HTERT RPE-1 (cell line): ENCODE results near the gene SYCE3.
"Not testable (repeated sequence)": the region's sequence is repeated elsewhere in the genome, so short reads cannot be mapped to it uniquely, and the experiment has no call there.

Experiments used
- in situ Hi-C: fragments of 300-500 bp; cut with MboI; formaldehyde crosslinking; loops from 4 replicates; pipeline ENCODE4 v1.14.3; 2020; ENCODE audit warnings: low sequenced_read_pairs

Gene SYCE3

GRCh38 chr22:50551160-50551752 lies 11.5 kb downstream of the SYCE3 start:
- in situ Hi-C loops = no loop called here

- in situ Hi-C loops = no loop called here
Observed at GRCh38 chr22:50550395-50550794, 12.3 kb downstream of the SYCE3 start.

- in situ Hi-C loops = no loop called here
Observed at GRCh38 chr22:50548921-50549790, 13.6 kb downstream of the SYCE3 start.

GRCh38 chr22:50548040-50548920 lies 14.4 kb downstream of the SYCE3 start:
- in situ Hi-C loops = no loop called here

GRCh38 chr22:50547263-50547985 lies 15.3 kb downstream of the SYCE3 start:
- in situ Hi-C loops = no loop called here

GRCh38 chr22:50546326-50547262 lies 16.1 kb downstream of the SYCE3 start:
- in situ Hi-C loops = no loop called here

GRCh38 chr22:50545522-50546325 lies 17.0 kb downstream of the SYCE3 start, which contains the start of gene KLHDC7B:
Gene KLHDC7B (plus strand): TSS chr22:50545899. CDS start chr22:50546244, 345 bp downstream.
- in situ Hi-C loops = no loop called here

GRCh38 chr22:50544746-50545253 lies 17.9 kb downstream of the SYCE3 start:
- in situ Hi-C loops = no loop called here

- in situ Hi-C loops = no loop called here
Observed at GRCh38 chr22:50544078-50544745, 18.5 kb downstream of the SYCE3 start.

- in situ Hi-C loops = no loop called here
Observed at GRCh38 chr22:50542416-50542927, 20.2 kb downstream of the SYCE3 start.

GRCh38 chr22:50541667-50542026 lies 21.1 kb downstream of the SYCE3 start:
- in situ Hi-C loops = not testable (repeated sequence)

GRCh38 chr22:50540381-50540780 lies 22.3 kb downstream of the SYCE3 start:
- in situ Hi-C loops = no loop called here

GRCh38 chr22:50537765-50538164 lies 25.0 kb downstream of the SYCE3 start:
- in situ Hi-C loops = no loop called here

GRCh38 chr22:50536226-50536625 lies 26.5 kb downstream of the SYCE3 start:
- in situ Hi-C loops = no loop called here

GRCh38 chr22:50535113-50535512 lies 27.6 kb downstream of the SYCE3 start:
- in situ Hi-C loops = no loop called here

- in situ Hi-C loops = not testable (repeated sequence)
Observed at GRCh38 chr22:50533856-50534711, 28.6 kb downstream of the SYCE3 start.
